GM12878 (cell line): ENCODE data around the gene IRF1. TPM values are rescaled to one million over a fixed set of nuclear protein-coding genes. Genes with fewer than 3 reads are reported as not detected.

Experiments
- BCL3 ChIP-seq: IDR thresholded peaks from 2 replicates; pipeline ENCODE4 v1.6.1; 2011; ENCODE audit warnings: borderline replicate concordance, low read depth, mild to moderate bottlenecking, moderate library complexity, low read length; ENCODE audit not compliant: insufficient read depth, poor library complexity, severe bottlenecking
- CEBPB ChIP-seq, 2 experiments: fragments of 150-350 bp in 1 of 2; IDR thresholded peaks; 2 replicates each; pipeline ENCODE4 v1.6.1; 2012 to 2014; ENCODE audit warnings: low read depth in 2 of 2, low read length in 2 of 2, borderline replicate concordance in 1 of 2, inconsistent platforms in 1 of 2
- CHD4 ChIP-seq: fragments of 200-600 bp; sonication (generic); IDR thresholded peaks from 2 replicates; pipeline ENCODE4 v1.6.1; 2016; ENCODE audit warnings: mild to moderate bottlenecking
- CREM ChIP-seq: IDR thresholded peaks from 2 replicates; pipeline ENCODE4 v1.6.1; 2014; ENCODE audit warnings: antibody characterized with exemption, low read depth
- ELK1 ChIP-seq: IDR thresholded peaks from 2 replicates; pipeline ENCODE4 v1.6.1; 2012; ENCODE audit warnings: low read depth, low read length, improper control_type of control experiment
- FOS ChIP-seq: IDR thresholded peaks from 3 replicates; pipeline ENCODE4 v1.6.1; 2011; ENCODE audit warnings: borderline replicate concordance; ENCODE audit not compliant: insufficient read length; ENCODE audit errors: extremely low read depth
- MAX ChIP-seq: IDR thresholded peaks from 2 replicates; pipeline ENCODE4 v1.6.1; 2012; ENCODE audit warnings: low read depth, low read length, improper control_type of control experiment
- MEF2A ChIP-seq: IDR thresholded peaks from 2 replicates; pipeline ENCODE4 v1.6.1; 2011; ENCODE audit warnings: low read depth, mild to moderate bottlenecking, low read length, moderate library complexity; ENCODE audit not compliant: insufficient read depth
- MYB ChIP-seq: fragments of 150-350 bp; IDR thresholded peaks from 2 replicates; pipeline ENCODE4 v1.6.1; 2014; ENCODE audit warnings: mild to moderate bottlenecking, low read depth, low read length, borderline replicate concordance
- PRDM15 ChIP-seq: fragments of 450-650 bp; formaldehyde crosslinking; IDR thresholded peaks from 2 replicates; pipeline ENCODE4 v1.4.0; 2020; ENCODE audit warnings: mild to moderate bottlenecking, moderate library complexity
- RAD51 ChIP-seq: fragments of 450-650 bp; IDR thresholded peaks from 2 replicates; pipeline ENCODE4 v1.6.1; 2016; ENCODE audit warnings: moderate library complexity, mild to moderate bottlenecking, inconsistent platforms
- RUNX3 ChIP-seq: IDR thresholded peaks from 2 replicates; pipeline ENCODE4 v1.6.1; 2012; ENCODE audit warnings: low read length, inconsistent platforms
- SIN3A ChIP-seq: IDR thresholded peaks from 2 replicates; pipeline ENCODE4 v1.6.1; 2012; ENCODE audit warnings: low read depth, low read length, improper control_type of control experiment
- SREBF2 ChIP-seq: IDR thresholded peaks from 2 replicates; pipeline ENCODE4 v1.6.1; 2012; ENCODE audit warnings: mild to moderate bottlenecking, low read length
- SRF ChIP-seq, 2 experiments: IDR thresholded peaks; 2 replicates each; pipeline ENCODE4 v1.6.1; 2011; ENCODE audit warnings: low read depth in 2 of 2, low read length in 2 of 2, mild to moderate bottlenecking in 1 of 2, moderate library complexity in 1 of 2
- WRNIP1 ChIP-seq: IDR thresholded peaks from 2 replicates; pipeline ENCODE4 v1.6.1; 2011; ENCODE audit warnings: low read depth, low read length, improper control_type of control experiment, borderline replicate concordance
- ZBTB4 ChIP-seq: fragments of 450-650 bp; formaldehyde crosslinking; IDR thresholded peaks from 2 replicates; pipeline ENCODE4 v1.4.0; 2022; ENCODE audit warnings: mild to moderate bottlenecking, moderate library complexity
- ZNF24 ChIP-seq: fragments of 450-650 bp; IDR thresholded peaks from 2 replicates; pipeline ENCODE4 v1.6.1; 2017; ENCODE audit warnings: antibody characterized with exemption, mild to moderate bottlenecking
- ZNF622 ChIP-seq: fragments of 450-650 bp; IDR thresholded peaks from 2 replicates; pipeline ENCODE4 v1.6.1; 2017; ENCODE audit warnings: mild to moderate bottlenecking, inconsistent platforms
- polyA plus RNA-seq, 11 experiments: library from polyadenylated mRNA; depleted of rRNA in 4 of 11; unstranded in 6 of 11; stranded (reverse) in 5 of 11; fragments of >200 nt; fragmentation: Nextera tagmentation in 4 of 11; fragmentation: Illumina TruSeq in 1 of 11; extraction: Ambion mirVana in 4 of 11; extraction: Trizol in 1 of 11; gene quantifications; 1 replicate in 1 of 11; 2 replicates in 10 of 11; pipeline versions ENCODE4 v1.2.1 to v1.2.3, GENCODE V29; 2011 to 2016; ENCODE audit warnings: inconsistent platforms in 2 of 11, missing spikeins in 2 of 11, low read depth in 1 of 11
- total RNA-seq, 4 experiments: library from RNA; depleted of rRNA in 3 of 4; stranded (reverse); fragments of >200 nt in 3 of 4; fragmentation: Illumina TruSeq in 1 of 4; extraction: Trizol in 1 of 4; gene quantifications; 2 replicates each; pipeline versions ENCODE4 v1.2.1 to v1.2.3, GENCODE V29; 2013 to 2021

IRF1 gene
- total and polyA plus RNA-seq, 10 of the 15 experiments (the other 5 are each of a cell fraction or from before 2014, with no cell fraction given): 6.9 to 68.0 (median 49.6) TPM

- TF ChIP-seq ELK1: no peak
- TF ChIP-seq ZNF622: no peak
- TF ChIP-seq CEBPB (IDR thresholded peaks at IDR 0.05; ENCODE audit: borderline replicate concordance in 1 of 2, low read depth in 2 of 2, low read length in 2 of 2): no peak
- TF ChIP-seq CREM: no peak
- no peak for TF ChIP-seq WRNIP1
- TF ChIP-seq ZBTB4 (CRISPR knock-in tag): no peak
- no peak for TF ChIP-seq SIN3A
- TF ChIP-seq FOS: no peak
- no peak for TF ChIP-seq RUNX3
- no peak for TF ChIP-seq CHD4
- TF ChIP-seq ZNF24: no peak
- TF ChIP-seq BCL3: no peak
- TF ChIP-seq PRDM15: no peak
- no peak for TF ChIP-seq SRF (IDR thresholded peaks at IDR 0.05; ENCODE audit: low read depth in 2 of 2, low read length in 2 of 2)
- no peak for TF ChIP-seq RAD51
- TF ChIP-seq MYB: no peak
- TF ChIP-seq MAX: no peak
- TF ChIP-seq SREBF2: no peak
- TF ChIP-seq MEF2A: no peak
Observed at GRCh38 chr5:132464156-132464939, 26.2 kb downstream of the IRF1 start (continued).
